Peyer's patch (tissue), 4 donors: ENCODE results near the gene NEDD4L.

Experiments used
- POLR2A ChIP-seq, 2 donors: fragments of 450-650 bp; IDR thresholded peaks; one replicate each; pipeline ENCODE4 v1.5.1; 2017; ENCODE audit warnings: antibody characterized with exemption in 2 of 2, mild to moderate bottlenecking in 2 of 2, moderate library complexity in 2 of 2
- TF ChIP-seq, protein P1 (sequence below), 6 experiments: fragments of 450-650 bp in 4 of 6; fragments of 200-600 bp in 2 of 6; sonication (generic) in 1 of 6; IDR thresholded peaks; one replicate each; pipeline ENCODE4 v1.5.1; 2017 to 2019; ENCODE audit warnings: antibody characterized with exemption in 6 of 6, mild to moderate bottlenecking in 3 of 6, moderate library complexity in 1 of 6

DNA sequence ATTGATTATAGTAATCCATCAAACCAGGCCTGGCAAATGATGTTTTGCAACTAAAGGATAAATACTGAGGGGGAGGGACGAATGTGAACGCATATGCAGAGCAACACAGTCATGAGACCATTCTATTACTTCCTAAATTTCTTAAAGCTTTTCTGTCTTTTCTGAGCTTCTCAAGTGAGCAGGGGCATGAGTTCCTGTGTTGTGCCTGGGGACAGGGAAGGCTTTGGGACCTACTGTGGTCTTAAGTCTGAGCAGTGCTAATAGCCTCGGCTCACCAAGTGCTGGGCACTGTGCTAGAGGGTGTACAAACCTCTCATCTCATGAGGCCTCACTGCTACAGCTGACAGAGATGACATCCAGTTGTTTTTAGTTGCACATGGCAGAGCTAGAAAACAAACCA, 182.4 kb downstream of the NEDD4L start:
- TF ChIP-seq, protein P1, sequence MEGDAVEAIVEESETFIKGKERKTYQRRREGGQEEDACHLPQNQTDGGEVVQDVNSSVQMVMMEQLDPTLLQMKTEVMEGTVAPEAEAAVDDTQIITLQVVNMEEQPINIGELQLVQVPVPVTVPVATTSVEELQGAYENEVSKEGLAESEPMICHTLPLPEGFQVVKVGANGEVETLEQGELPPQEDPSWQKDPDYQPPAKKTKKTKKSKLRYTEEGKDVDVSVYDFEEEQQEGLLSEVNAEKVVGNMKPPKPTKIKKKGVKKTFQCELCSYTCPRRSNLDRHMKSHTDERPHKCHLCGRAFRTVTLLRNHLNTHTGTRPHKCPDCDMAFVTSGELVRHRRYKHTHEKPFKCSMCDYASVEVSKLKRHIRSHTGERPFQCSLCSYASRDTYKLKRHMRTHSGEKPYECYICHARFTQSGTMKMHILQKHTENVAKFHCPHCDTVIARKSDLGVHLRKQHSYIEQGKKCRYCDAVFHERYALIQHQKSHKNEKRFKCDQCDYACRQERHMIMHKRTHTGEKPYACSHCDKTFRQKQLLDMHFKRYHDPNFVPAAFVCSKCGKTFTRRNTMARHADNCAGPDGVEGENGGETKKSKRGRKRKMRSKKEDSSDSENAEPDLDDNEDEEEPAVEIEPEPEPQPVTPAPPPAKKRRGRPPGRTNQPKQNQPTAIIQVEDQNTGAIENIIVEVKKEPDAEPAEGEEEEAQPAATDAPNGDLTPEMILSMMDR (IDR thresholded peaks at IDR 0.05): no peak
- TF ChIP-seq POLR2A (IDR thresholded peaks at IDR 0.05): no peak
